GM19193 (cell line): Measurements from ENCODE around the gene NHSL1.

Experiments used
- POLR2A ChIP-seq: IDR thresholded peaks from 4 replicates; pipeline ENCODE4 v1.6.1; 2011; ENCODE audit not compliant: insufficient read depth, insufficient read length; ENCODE audit errors: extremely low read depth

Gene NHSL1

GRCh38 chr6:138499303-138500018 lies at the start of gene NHSL1:
Gene NHSL1 (minus strand): TSS chr6:138499494. CDS start chr6:138499290, 204 bp downstream.
- no peak for TF ChIP-seq POLR2A

- TF ChIP-seq POLR2A: no peak
Observed at GRCh38 chr6:138546733-138547185, 47.5 kb upstream of the NHSL1 start.

- no peak for TF ChIP-seq POLR2A
Observed at GRCh38 chr6:138545621-138545980, 46.3 kb upstream of the NHSL1 start.

GRCh38 chr6:138544501-138544900 lies 45.2 kb upstream of the NHSL1 start:
- TF ChIP-seq POLR2A: no peak

- no peak for TF ChIP-seq POLR2A
Observed at GRCh38 chr6:138543657-138544056, 44.4 kb upstream of the NHSL1 start.

GRCh38 chr6:138541823-138542481 lies 42.7 kb upstream of the NHSL1 start:
- TF ChIP-seq POLR2A: no peak

GRCh38 chr6:138540468-138540867 lies 41.2 kb upstream of the NHSL1 start:
- no peak for TF ChIP-seq POLR2A

- TF ChIP-seq POLR2A: no peak
Observed at GRCh38 chr6:138539876-138540275, 40.6 kb upstream of the NHSL1 start.

GRCh38 chr6:138538390-138539031 lies 39.2 kb upstream of the NHSL1 start:
- no peak for TF ChIP-seq POLR2A

- TF ChIP-seq POLR2A: no peak
Observed at GRCh38 chr6:138537106-138537505, 37.8 kb upstream of the NHSL1 start.

- TF ChIP-seq POLR2A: no peak
Observed at GRCh38 chr6:138535728-138536455, 36.6 kb upstream of the NHSL1 start.

- TF ChIP-seq POLR2A: no peak
Observed at GRCh38 chr6:138533667-138534066, 34.4 kb upstream of the NHSL1 start.

GRCh38 chr6:138531387-138531786 lies 32.1 kb upstream of the NHSL1 start:
- TF ChIP-seq POLR2A: no peak

- TF ChIP-seq POLR2A: no peak
Observed at GRCh38 chr6:138529478-138529877, 30.2 kb upstream of the NHSL1 start.

- no peak for TF ChIP-seq POLR2A
Observed at GRCh38 chr6:138528956-138529355, 29.7 kb upstream of the NHSL1 start.
